Ovary (tissue), 9 donors: ENCODE results near the gene NPSR1. TPM values are rescaled to one million over a fixed set of nuclear protein-coding genes. Genes with fewer than 3 reads are reported as not detected.

ENCODE experiments used
- DNase-seq, 5 donors: peaks; one replicate each; pipeline ENCODE4 v3.0.0-alpha.2; 2019 to 2020
- H3K27ac ChIP-seq, 2 donors: fragments of 200-600 bp; one replicate each; pipeline versions ENCODE4 v1.5.1 to v1.8.0; 2019 to 2022
- H3K27me3 ChIP-seq: fragments of 200-600 bp; one replicate; pipeline ENCODE4 v1.8.0; 2022
- H3K36me3 ChIP-seq: fragments of 200-600 bp; sonication (generic); one replicate; pipeline ENCODE4 v1.5.1; 2019
- H3K4me1 ChIP-seq: one replicate; pipeline ENCODE4 v1.8.1; 2013; ENCODE audit warnings: mild to moderate bottlenecking, moderate library complexity; ENCODE audit not compliant: insufficient read depth
- H3K4me3 ChIP-seq: fragments of 200-600 bp; sonication (generic); one replicate; pipeline ENCODE4 v1.5.1; 2017
- H3K9me3 ChIP-seq, 2 donors: fragments of 200-600 bp in 1 of 2; sonication (generic) in 1 of 2; one replicate each; pipeline versions ENCODE4 v1.5.1 to v1.8.1; 2013 to 2019; ENCODE audit warnings: mild to moderate bottlenecking in 1 of 2, moderate library complexity in 1 of 2
- CTCF ChIP-seq, 3 donors: fragments of 450-650 bp in 2 of 3; fragments of 200-600 bp in 1 of 3; IDR thresholded peaks; one replicate each; pipeline versions ENCODE4 v1.5.1 to v1.8.0; 2016 to 2022; ENCODE audit warnings: antibody characterized with exemption in 3 of 3, mild to moderate bottlenecking in 1 of 3
- EP300 ChIP-seq: sonication (generic); formaldehyde crosslinking; IDR thresholded peaks from one replicate; pipeline ENCODE4 v1.6.1; 2017; ENCODE audit warnings: antibody characterized with exemption
- POLR2A ChIP-seq: fragments of 450-650 bp; IDR thresholded peaks from one replicate; pipeline ENCODE4 v1.6.1; 2017; ENCODE audit warnings: antibody characterized with exemption, mild to moderate bottlenecking, moderate library complexity
- WGBS, 3 donors: extraction: QIAGEN DNeasy Blood & Tissue Kit in 1 of 3; methylation state at CpG; one replicate each; pipeline versions ENCODE4 v1.1.5 to v1.1.7; 2013 to 2017; 5-methylcytosine and 5-hydroxymethylcytosine counted together
- intact Hi-C, 4 donors: fragments of 100-400 bp; cut with DNase I; formaldehyde crosslinking; loops; one replicate each; pipeline versions ENCODE4 v1.11.0 to v1.15.1; 2022 to 2023
- polyA plus RNA-seq, 2 donors: library from polyadenylated mRNA; stranded (reverse); fragments of 200-250 nt in 1 of 2; fragments of 350-450 nt in 1 of 2; fragmentation: Illumina TruSeq in 1 of 2; extraction: RNeasy Lipid Tissue Mini Kit (QIAGEN cat#74804) in 1 of 2; gene quantifications; one replicate each; pipeline ENCODE4 v1.2.3, GENCODE V29; 2013 to 2014
- total RNA-seq, 7 donors: library from RNA; depleted of rRNA in 2 of 7; stranded (reverse); fragments of >200 nt in 2 of 7; fragmentation: NEBNext Ultra II Directional in 3 of 7; extraction: Animal tissue kit (Norgen Biotek cat#: 25700) in 3 of 7; gene quantifications; one replicate each; pipeline versions ENCODE4 v1.1.0 to v1.2.4, GENCODE V29; 2016 to 2023
- donor health status: DM: no; HTN: no; CAD: no; lungs with moderate emphysema.
- donor health status: DM: no; HTN: no; CAD: no.
- donor health status: Bipolar disorder and iron deficiency.
- donor health status: DM: yes; HTN: yes; CAD: no.
- donor health status: DM: no; HTN: no; CAD: no.
- donor health status: DM: yes; HTN: yes; CAD: no.

Gene NPSR1
- total and polyA plus RNA-seq, 9 donors, result not detected

DNA sequence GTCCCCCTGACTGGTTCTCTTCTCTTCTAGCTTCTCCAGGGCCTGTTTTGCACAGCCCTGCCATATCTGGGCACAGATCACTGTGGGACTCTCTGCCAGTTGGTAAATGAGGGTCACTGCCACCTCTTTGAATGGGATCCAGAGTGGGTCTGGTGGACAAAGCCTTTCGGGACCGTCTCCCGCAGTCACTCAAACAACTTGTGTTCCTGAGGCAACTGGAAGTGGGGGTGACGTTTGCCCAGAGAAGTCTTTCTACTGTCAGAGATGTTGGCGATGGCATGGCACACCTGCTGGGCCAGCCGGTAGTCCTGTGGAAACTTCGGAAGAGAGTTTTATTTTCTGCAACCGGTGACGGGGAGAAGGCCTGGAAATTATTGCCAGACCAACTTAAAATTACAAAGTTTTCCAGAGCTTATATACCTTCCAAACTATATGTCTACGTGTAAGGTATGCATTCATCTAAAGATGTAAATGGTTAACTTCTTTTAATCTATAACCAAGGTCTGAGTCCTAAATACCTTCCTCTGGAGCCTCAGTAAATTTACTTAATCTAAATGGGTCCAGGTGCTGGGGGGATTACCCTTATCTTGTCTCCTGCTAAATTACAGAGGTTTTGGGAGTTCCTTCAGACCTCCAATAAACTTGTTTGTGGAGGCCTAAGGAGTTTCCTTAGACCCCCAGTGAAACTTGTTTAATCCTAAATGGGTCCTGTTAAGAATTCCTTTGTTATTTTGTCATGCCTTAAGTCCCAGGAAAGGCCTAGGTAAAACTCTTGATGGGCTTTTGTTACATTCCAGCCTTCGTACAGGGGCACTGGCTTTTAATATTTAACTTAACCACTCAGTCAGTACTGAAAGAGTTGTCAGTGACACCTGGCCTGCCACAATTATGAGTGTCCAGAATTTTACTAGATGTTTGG is 94.0 kb downstream of the NPSR1 start:
- WGBS, 3 donors, result 91 to 94% (median 91%) methylated on average over 11 of the region's 11 CpGs
- no peaks in the 10 kb centered on the region for H3K4me1 ChIP-seq
- no peaks in the 10 kb centered on the region for H3K36me3 ChIP-seq
- no peak for DNase-seq
- TF ChIP-seq EP300, result no peak
- TF ChIP-seq CTCF (IDR thresholded peaks at IDR 0.05), result no peak
- no peak for TF ChIP-seq POLR2A
- H3K9me3 ChIP-seq, result no peaks in the 10 kb centered on the region
- intact Hi-C loops, result no loop called here
- H3K27ac ChIP-seq, result no peak overlapping the region
- H3K4me3 ChIP-seq, result no peak overlapping the region
- no peaks in the 10 kb centered on the region for H3K27me3 ChIP-seq

DNA sequence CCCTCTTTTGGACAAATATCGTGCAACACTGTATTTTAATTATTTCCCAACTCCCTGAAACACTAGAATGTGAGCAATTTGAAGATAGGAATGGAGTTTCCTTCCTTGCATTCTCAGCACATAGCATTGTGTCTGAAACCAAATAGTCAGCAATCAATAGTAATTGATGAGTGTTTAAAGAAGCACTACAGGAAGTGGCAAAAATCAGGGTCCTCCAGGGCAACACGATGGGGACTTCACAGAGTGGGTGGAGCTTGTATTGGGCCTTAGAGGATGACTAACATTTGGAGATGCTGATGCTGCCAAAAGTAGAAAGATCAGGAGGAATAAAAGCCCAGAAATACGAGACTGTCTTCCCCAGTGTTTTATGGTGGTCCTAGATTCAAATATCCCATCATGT is 94.9 kb downstream of the NPSR1 start:
- TF ChIP-seq POLR2A, result no peak
- no peak for TF ChIP-seq CTCF (IDR thresholded peaks at IDR 0.05)
- TF ChIP-seq EP300, result no peak
- no peaks in the 10 kb centered on the region for H3K4me1 ChIP-seq
- 50 to 58% (median 56%) methylated on average over 3 of the region's 3 CpGs for WGBS, 3 donors
- H3K36me3 ChIP-seq, result no peaks in the 10 kb centered on the region
- H3K9me3 ChIP-seq, result no peaks in the 10 kb centered on the region
- no peak overlapping the region for H3K27ac ChIP-seq
- intact Hi-C loops, result no loop called here
- H3K4me3 ChIP-seq, result no peak overlapping the region
- no peak for DNase-seq
- H3K27me3 ChIP-seq, result no peaks in the 10 kb centered on the region

DNA sequence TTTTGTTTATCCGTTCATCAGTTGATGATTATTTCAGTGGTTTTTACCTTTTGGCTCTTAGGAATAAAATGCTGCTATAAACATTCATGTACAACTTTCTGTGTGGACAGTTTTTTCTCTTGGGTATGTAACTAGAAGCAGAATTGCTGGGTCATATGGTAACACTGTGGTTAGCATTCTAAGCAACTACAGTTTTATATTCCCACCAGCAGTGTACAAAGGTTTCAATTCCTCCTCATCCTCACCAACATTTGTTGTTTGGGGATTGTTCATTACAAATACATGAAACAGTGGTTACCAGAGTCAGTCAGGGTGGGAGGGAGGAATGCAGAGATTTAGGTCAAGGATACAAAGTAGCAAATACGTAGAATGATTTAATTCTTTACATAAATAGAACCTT is 97.0 kb downstream of the NPSR1 start:
- 48 to 61% (median 54%) methylated on average over 2 of the region's 2 CpGs for WGBS, 3 donors

DNA sequence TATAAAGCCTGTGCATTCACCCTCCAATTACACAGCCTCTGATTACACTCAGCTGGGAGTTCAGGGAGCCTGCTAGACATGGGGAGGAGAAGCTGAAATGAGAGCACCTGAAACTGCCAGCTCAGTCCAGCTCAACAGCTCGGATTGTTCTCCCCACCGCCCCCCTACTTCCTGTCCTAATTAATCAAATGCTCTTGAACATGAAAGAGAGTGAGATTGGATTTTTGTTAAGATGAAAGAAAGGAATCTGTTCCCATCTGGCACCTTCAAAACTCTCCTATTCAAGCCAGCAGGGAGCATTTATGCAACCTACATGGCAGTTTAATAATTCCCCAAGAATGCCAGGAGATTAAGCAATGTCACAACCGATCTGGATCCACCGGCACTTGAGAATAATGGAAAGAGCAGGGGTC is 98.0 kb downstream of the NPSR1 start:
- H3K27me3 ChIP-seq, result no peaks in the 10 kb centered on the region
- TF ChIP-seq POLR2A, result no peak
- no peak for TF ChIP-seq CTCF (IDR thresholded peaks at IDR 0.05)
- no peak for TF ChIP-seq EP300
- no peaks in the 10 kb centered on the region for H3K4me1 ChIP-seq
- H3K9me3 ChIP-seq, result no peaks in the 10 kb centered on the region
- H3K4me3 ChIP-seq, result no peak overlapping the region
- intact Hi-C loops, result no loop called here
- 33 to 45% (median 40%) methylated on average over 4 of the region's 4 CpGs for WGBS, 3 donors
- H3K36me3 ChIP-seq, result no peaks in the 10 kb centered on the region
- no peak overlapping the region for H3K27ac ChIP-seq
- no peak for DNase-seq

More for the DNA sequence above, 97.0 kb downstream of the NPSR1 start:
- TF ChIP-seq EP300 (no peak), CTCF (IDR thresholded peaks at IDR 0.05) (no peak), POLR2A (no peak)
- no peak overlapping the region for H3K27ac ChIP-seq
- H3K4me1 ChIP-seq, result no peaks in the 10 kb centered on the region
- H3K4me3 ChIP-seq, result no peak overlapping the region
- no peak for DNase-seq
- intact Hi-C loops, result no loop called here
- no peaks in the 10 kb centered on the region for H3K9me3 ChIP-seq
- H3K36me3 ChIP-seq, result no peaks in the 10 kb centered on the region
- no peaks in the 10 kb centered on the region for H3K27me3 ChIP-seq
